DND-41 (cell line): Measurements from ENCODE around the gene CEMP1.
"Not testable (repeated sequence)": the region's sequence is repeated elsewhere in the genome, so short reads cannot be mapped to it uniquely, and the experiment has no call there.

Experiments used
- ATAC-seq: fragments of 200-7000 bp; cut with Tn5 transposase; 3 replicates; pipeline ENCODE4 v1.9.1; 2021; ENCODE audit warnings: low read depth; ENCODE audit not compliant: insufficient read depth
- DNase-seq: peaks from one replicate; pipeline ENCODE4 v3.0.0-alpha.2; 2020
- H2AFZ ChIP-seq: 2 replicates; pipeline ENCODE4 v1.6.0; 2012; ENCODE audit warnings: low read depth, low read length
- H3K27ac ChIP-seq: 2 replicates; pipeline ENCODE4 v1.5.1; 2012; ENCODE audit warnings: low read length, inconsistent platforms
- H3K27me3 ChIP-seq: fragments of 200-600 bp; sonication (generic); 2 replicates; pipeline ENCODE4 v1.6.0; 2012; ENCODE audit warnings: low read length, mild to moderate bottlenecking, inconsistent platforms; ENCODE audit not compliant: insufficient read depth, poor library complexity
- H3K36me3 ChIP-seq: 2 replicates; pipeline ENCODE4 v1.5.1; 2012; ENCODE audit warnings: low read length, inconsistent platforms; ENCODE audit not compliant: insufficient read depth
- H3K4me1 ChIP-seq: 2 replicates; pipeline ENCODE4 v1.5.1; 2012; ENCODE audit warnings: mild to moderate bottlenecking, low read length; ENCODE audit not compliant: insufficient read depth
- H3K4me2 ChIP-seq: 2 replicates; pipeline ENCODE4 v1.6.0; 2012; ENCODE audit warnings: mild to moderate bottlenecking, moderate library complexity, low read length, inconsistent platforms; ENCODE audit not compliant: insufficient read depth
- H3K4me3 ChIP-seq, 2 experiments: fragments of 200-600 bp in 1 of 2; shearing (Covaris generic) in 1 of 2; 2 replicates each; pipeline ENCODE4 v1.5.1; 2012 to 2016; ENCODE audit warnings: inconsistent platforms in 2 of 2, low read length in 2 of 2, mild to moderate bottlenecking in 2 of 2, low read depth in 1 of 2, moderate library complexity in 1 of 2
- H3K79me2 ChIP-seq: 2 replicates; pipeline ENCODE4 v1.6.0; 2012; ENCODE audit warnings: low read length, inconsistent platforms; ENCODE audit not compliant: insufficient read depth
- H3K9ac ChIP-seq: 2 replicates; pipeline ENCODE4 v1.6.0; 2012; ENCODE audit warnings: low read depth, mild to moderate bottlenecking, inconsistent platforms, low read length, moderate library complexity
- H3K9me3 ChIP-seq: 2 replicates; pipeline ENCODE4 v1.5.1; 2012; ENCODE audit warnings: low read length, moderate library complexity, mild to moderate bottlenecking, inconsistent platforms; ENCODE audit not compliant: insufficient read depth, severe bottlenecking
- H4K20me1 ChIP-seq: 2 replicates; pipeline ENCODE4 v1.6.0; 2012; ENCODE audit warnings: low read length; ENCODE audit not compliant: insufficient read depth
- EZH2 ChIP-seq: IDR thresholded peaks from 3 replicates; pipeline ENCODE4 v1.6.1; 2012; ENCODE audit warnings: borderline replicate concordance, low read depth, mild to moderate bottlenecking, moderate library complexity, low read length, inconsistent platforms; ENCODE audit not compliant: severe bottlenecking
- TF ChIP-seq, protein P1 (sequence below): IDR thresholded peaks from 2 replicates; pipeline ENCODE4 v1.5.1; 2012; ENCODE audit warnings: borderline replicate concordance, low read length, moderate library complexity, mild to moderate bottlenecking; ENCODE audit not compliant: poor library complexity, severe bottlenecking; ENCODE audit errors: extremely low read depth

Gene CEMP1, protein sequence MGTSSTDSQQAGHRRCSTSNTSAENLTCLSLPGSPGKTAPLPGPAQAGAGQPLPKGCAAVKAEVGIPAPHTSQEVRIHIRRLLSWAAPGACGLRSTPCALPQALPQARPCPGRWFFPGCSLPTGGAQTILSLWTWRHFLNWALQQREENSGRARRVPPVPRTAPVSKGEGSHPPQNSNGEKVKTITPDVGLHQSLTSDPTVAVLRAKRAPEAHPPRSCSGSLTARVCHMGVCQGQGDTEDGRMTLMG

DNA sequence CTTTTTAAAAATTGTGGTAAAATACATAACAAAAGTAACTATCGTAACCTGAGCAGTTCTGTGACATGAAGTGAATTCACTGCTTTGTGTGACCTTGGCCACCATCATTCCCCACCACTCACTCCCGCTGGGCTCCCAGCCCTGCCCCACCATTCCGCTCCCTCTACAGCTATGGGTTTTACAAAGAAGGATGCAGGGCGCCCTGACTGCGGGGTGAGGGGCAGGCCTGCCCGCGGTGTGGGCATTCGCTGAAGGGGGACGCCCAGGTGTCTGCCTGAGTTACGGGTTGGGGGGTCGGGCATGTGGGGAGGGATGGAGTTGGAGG is at the start of gene CEMP1:
Gene CEMP1 (minus strand): TSS at position 38 of the 325 bp plus-strand sequence. CDS start 335 bp downstream, outside the sequence.
- peak within 1 kb of the TSS; percentile 100 for H3K4me2 ChIP-seq
- no peaks in the 10 kb centered on the region for H3K9me3 ChIP-seq
- peak within 1 kb of the TSS; percentile 94 for H2AFZ ChIP-seq
- TF ChIP-seq EZH2: no peak
- TF ChIP-seq, protein P1, sequence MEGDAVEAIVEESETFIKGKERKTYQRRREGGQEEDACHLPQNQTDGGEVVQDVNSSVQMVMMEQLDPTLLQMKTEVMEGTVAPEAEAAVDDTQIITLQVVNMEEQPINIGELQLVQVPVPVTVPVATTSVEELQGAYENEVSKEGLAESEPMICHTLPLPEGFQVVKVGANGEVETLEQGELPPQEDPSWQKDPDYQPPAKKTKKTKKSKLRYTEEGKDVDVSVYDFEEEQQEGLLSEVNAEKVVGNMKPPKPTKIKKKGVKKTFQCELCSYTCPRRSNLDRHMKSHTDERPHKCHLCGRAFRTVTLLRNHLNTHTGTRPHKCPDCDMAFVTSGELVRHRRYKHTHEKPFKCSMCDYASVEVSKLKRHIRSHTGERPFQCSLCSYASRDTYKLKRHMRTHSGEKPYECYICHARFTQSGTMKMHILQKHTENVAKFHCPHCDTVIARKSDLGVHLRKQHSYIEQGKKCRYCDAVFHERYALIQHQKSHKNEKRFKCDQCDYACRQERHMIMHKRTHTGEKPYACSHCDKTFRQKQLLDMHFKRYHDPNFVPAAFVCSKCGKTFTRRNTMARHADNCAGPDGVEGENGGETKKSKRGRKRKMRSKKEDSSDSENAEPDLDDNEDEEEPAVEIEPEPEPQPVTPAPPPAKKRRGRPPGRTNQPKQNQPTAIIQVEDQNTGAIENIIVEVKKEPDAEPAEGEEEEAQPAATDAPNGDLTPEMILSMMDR: no peak
- ATAC-seq (no peak; the same call in 2 of the 3 replicates), DNase-seq (no peak)
- no peaks in the 10 kb centered on the region for H3K79me2 ChIP-seq
- peaks cover 5% of the 10 kb centered on the region for H4K20me1 ChIP-seq
- H3K4me1 ChIP-seq: peaks cover 32% of the 10 kb centered on the region
- peaks cover 36% of the 10 kb centered on the region for H3K36me3 ChIP-seq
- peak within 1 kb of the TSS; percentile 66 for H3K9ac ChIP-seq
- H3K27me3 ChIP-seq: no peaks in the 10 kb centered on the region
- H3K27ac ChIP-seq: peak within 1 kb of the TSS; percentile 55
- H3K4me3 ChIP-seq: peak within 1 kb of the TSS; percentile 33 to 83; a peak in 3 of 4 replicates

DNA sequence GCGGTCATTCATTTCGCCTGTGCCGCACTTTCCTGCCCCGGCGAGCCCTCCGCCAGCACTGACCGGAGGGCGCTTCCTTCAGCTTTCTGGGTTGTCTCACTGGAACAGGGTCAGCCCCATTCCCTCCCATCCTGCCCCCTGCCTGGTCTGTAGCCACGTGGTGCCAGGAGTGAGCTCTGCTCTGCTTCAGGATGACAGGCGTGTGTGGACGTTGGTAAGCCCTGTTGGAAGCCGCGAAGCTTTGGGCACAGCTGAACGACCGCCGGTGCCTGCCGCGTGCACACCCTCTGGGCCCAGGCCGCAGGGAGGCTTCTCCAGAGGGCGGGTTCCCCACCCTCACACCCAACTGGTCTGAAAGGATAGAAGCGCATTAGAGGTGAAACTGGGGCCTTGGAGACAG is 49.6 kb upstream of the CEMP1 start:
- H3K4me2 ChIP-seq, H3K27me3 ChIP-seq, H4K20me1 ChIP-seq, H3K9ac ChIP-seq, ATAC-seq, DNase-seq, H3K9me3 ChIP-seq, H3K27ac ChIP-seq, H3K4me1 ChIP-seq, H3K79me2 ChIP-seq, H2AFZ ChIP-seq, H3K4me3 ChIP-seq: not testable (repeated sequence)
- H3K36me3 ChIP-seq: peaks cover 12% of the 10 kb centered on the region

DNA sequence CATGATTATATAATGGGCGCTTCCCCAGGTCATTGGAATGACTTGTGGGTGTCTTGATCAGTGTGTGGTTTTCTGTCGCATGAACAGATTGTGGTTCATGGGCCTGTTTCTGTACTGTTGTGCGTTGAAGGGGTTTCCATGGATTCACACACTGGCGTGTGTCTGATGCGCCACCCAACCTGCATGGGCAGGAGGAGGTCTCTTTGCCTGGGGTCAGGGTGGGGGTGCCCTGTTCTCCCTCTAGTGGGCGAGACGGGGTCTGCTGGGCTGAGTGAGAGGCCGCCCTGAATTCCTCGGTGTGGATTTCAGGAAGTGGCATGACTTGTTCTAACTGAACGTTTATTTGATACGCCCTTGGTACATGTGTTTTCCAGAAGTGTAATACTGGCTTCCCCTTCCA is 48.9 kb upstream of the CEMP1 start:
- ATAC-seq (peak; percentile 64; the same call in 2 of the 3 replicates), DNase-seq (peak; percentile 20)
- not testable (repeated sequence) for H3K4me3 ChIP-seq, H3K36me3 ChIP-seq, H3K9ac ChIP-seq, H3K79me2 ChIP-seq, H4K20me1 ChIP-seq, H3K27ac ChIP-seq, H3K4me1 ChIP-seq, H3K9me3 ChIP-seq, H3K4me2 ChIP-seq, H3K27me3 ChIP-seq, H2AFZ ChIP-seq

DNA sequence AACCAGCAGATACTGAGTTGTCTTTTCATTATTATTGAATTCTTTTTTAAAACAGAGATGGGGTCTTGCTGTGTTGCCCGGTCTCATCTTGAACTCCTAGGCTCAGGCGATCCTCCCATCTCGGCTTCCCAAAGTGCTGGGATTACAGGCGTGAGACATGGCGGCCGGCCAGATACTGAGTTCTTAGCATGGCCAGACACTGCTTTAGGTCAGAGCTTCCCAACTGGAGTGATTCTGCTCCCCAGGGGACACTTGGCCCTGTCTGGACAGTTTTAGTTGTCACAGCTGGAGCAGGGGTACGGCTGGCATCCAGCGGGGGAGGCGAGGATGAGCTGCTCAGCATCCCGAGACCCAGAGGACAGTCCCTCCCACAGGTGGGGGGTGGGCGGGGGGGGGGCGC is 47.7 kb upstream of the CEMP1 start:
- not testable (repeated sequence) for ATAC-seq

DNA sequence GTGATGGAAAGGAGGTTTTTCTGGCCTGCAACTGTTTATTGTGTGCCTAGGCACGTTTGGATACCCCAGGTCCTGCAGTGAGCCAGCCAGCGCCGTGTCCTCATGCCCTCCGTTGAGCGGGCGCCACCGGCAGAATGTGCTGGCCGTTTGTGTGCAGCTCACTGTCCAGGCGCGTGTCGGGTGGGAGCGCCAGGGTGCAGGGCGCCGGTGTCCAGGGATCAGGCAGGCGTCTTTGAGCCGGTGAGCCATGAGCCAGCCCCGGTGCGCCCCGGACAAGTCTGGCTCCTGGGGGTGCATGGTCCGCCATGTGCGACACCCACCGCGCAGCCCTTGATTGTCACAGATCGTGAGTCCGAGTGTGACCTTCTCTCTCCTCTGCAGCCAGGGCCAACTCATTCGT is 45.8 kb upstream of the CEMP1 start:
- not testable (repeated sequence) for H3K9me3 ChIP-seq, H3K36me3 ChIP-seq, H4K20me1 ChIP-seq, H3K4me3 ChIP-seq, H3K4me2 ChIP-seq, ATAC-seq, H3K79me2 ChIP-seq, H3K9ac ChIP-seq, DNase-seq, H3K27ac ChIP-seq, H3K4me1 ChIP-seq, H3K27me3 ChIP-seq, H2AFZ ChIP-seq

More for the DNA sequence above, 47.7 kb upstream of the CEMP1 start:
- DNase-seq, H3K36me3 ChIP-seq, H2AFZ ChIP-seq, H3K9me3 ChIP-seq, H3K27ac ChIP-seq, H3K27me3 ChIP-seq, H3K4me3 ChIP-seq, H4K20me1 ChIP-seq, H3K4me1 ChIP-seq, H3K4me2 ChIP-seq, H3K9ac ChIP-seq, H3K79me2 ChIP-seq: not testable (repeated sequence)

DNA sequence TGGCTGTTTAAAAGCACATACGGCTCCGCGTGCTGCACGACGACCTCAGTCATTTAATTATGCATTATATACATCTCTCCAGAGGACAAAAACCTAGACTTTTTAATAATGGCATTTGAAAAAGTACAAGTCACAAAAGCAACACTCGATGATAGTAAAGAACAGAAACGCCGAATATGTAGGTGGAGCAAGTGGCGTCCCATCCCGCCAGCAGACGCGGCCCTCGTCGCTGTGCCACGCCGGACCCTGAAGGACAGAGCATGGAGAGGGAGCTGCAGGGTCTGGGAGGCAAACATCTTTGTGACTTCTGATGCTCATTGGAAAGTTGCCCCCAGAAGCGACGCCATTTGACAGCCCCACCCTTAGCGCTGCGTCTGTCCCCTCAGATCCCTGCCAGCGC is 44.6 kb upstream of the CEMP1 start:
- H2AFZ ChIP-seq, H3K27ac ChIP-seq, H3K4me2 ChIP-seq, DNase-seq, H3K9me3 ChIP-seq, ATAC-seq, H3K79me2 ChIP-seq, H3K9ac ChIP-seq, H3K4me1 ChIP-seq, H3K36me3 ChIP-seq, H3K4me3 ChIP-seq, H4K20me1 ChIP-seq, H3K27me3 ChIP-seq: not testable (repeated sequence)

DNA sequence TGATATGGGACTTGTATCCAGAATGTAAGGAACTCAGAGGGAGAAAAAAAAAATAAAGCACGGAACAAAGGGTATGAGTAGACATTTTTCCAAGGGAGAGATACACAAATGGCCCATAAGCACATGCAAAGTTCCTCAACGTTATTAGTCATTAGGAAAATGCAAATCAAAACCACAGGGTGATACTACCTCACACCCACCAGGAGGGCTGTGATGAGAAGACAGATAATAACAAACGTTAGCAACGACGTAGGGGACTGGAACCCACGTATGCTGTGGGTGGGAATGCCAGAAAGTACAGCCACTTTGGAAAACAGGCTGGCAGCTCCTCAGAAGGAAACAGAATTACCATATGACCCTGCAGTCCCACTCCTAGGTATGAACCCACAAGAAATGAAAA is 41.5 kb upstream of the CEMP1 start:
- H3K4me1 ChIP-seq, H2AFZ ChIP-seq, H3K27me3 ChIP-seq, H3K79me2 ChIP-seq, H3K27ac ChIP-seq, H3K4me2 ChIP-seq, H3K9me3 ChIP-seq, ATAC-seq, H3K9ac ChIP-seq, H4K20me1 ChIP-seq, DNase-seq, H3K4me3 ChIP-seq, H3K36me3 ChIP-seq: not testable (repeated sequence)
